22Rv1 (cell line): Measurements from ENCODE around the gene ITPR3.

Source experiments
- H3K27ac ChIP-seq: fragments of 450-650 bp; 2 replicates; pipeline ENCODE4 v1.5.1; 2017
- ZFX ChIP-seq: fragments of 450-650 bp; IDR thresholded peaks from 2 replicates; pipeline ENCODE4 v1.6.1; 2017; ENCODE audit warnings: antibody characterized with exemption, borderline replicate concordance
- TF ChIP-seq, protein P1 (sequence below): fragments of 450-650 bp; IDR thresholded peaks from 2 replicates; pipeline ENCODE4 v1.5.1; 2017; ENCODE audit warnings: mild to moderate bottlenecking

Gene ITPR3

DNA sequence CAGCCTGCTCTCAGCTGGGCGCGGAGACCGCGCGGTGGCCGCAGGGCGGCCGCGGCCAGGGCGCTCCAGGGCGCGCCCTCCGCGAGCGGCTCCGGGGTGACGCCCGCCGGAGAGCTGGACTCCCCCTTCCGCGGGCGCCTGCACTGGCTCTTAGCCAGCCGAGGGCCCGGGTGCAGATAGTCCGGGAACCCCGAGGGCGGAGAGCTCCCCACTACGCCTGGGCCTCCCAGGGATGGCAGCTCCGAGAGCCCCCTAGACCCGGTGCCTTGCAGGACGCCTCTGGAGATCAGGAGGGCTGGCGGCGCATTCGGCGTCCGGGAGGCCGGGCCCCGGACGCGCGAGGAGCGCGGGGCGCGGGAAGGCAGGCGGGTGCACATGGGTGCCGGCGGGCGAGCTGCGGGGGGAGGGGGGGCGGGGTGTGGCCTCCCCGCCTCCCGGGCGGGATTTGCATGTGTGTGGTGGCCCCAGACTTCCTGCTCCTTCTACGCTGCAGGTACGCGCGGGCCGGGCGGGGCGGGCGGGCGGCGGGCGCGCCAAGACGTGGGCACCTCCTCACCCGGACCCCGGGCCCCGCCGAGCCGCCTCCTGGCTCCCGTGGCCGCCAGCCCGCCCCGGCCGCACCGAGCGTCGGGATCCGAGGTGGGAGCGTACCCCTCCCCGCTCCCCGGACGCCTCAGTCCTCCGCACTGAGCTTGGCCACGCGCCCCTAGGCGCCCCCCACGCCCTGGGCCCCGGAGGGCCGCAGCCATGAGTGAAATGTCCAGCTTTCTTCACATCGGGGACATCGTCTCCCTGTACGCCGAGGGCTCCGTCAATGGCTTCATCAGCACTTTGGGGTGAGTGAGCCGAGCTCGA is at the start of gene ITPR3:
ITPR3 (plus strand) TSS at position 467 of the 855 bp plus-strand sequence; CDS start at position 748, 281 bp downstream.
- TF ChIP-seq ZFX, result no peak
- TF ChIP-seq, protein P1, sequence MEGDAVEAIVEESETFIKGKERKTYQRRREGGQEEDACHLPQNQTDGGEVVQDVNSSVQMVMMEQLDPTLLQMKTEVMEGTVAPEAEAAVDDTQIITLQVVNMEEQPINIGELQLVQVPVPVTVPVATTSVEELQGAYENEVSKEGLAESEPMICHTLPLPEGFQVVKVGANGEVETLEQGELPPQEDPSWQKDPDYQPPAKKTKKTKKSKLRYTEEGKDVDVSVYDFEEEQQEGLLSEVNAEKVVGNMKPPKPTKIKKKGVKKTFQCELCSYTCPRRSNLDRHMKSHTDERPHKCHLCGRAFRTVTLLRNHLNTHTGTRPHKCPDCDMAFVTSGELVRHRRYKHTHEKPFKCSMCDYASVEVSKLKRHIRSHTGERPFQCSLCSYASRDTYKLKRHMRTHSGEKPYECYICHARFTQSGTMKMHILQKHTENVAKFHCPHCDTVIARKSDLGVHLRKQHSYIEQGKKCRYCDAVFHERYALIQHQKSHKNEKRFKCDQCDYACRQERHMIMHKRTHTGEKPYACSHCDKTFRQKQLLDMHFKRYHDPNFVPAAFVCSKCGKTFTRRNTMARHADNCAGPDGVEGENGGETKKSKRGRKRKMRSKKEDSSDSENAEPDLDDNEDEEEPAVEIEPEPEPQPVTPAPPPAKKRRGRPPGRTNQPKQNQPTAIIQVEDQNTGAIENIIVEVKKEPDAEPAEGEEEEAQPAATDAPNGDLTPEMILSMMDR, result no peak
- H3K27ac ChIP-seq, result peak within 1 kb of the TSS; percentile 71

DNA sequence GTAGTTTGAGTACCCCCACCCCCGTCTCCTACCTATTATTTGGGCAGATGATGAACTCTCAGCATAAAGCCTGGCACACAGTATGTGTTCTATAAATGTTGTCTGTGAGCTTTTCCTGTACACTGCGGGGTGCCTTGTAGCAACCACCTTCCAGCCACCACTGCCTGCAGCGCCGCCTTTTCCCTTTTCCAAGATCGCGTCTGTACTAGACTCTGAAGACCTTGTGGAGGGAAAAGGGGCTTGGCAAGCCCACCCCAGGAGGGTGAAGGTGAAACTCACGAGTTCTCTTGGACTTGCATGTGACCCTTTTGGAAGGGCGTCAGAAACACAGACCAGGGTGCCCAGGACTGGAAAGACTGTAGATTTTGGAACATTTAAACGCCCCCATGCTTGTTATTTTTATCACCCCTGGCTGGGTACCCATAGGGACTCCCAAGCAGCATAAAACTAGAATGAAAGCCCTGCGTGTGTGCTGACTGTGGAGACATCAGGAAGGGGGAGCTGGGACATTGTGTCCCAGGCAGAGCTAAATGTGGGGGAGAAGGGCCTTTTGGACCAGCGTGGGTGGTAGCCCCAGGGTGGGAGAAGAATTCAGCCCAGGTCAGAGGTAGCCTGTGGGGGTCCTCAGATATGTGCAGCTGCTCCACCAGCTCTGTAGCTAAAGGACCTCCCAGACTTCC is 49.3 kb upstream of the ITPR3 start:
- no peak for TF ChIP-seq ZFX
- TF ChIP-seq, protein P1, result no peak
- peak overlapping the region; percentile 49 for H3K27ac ChIP-seq

DNA sequence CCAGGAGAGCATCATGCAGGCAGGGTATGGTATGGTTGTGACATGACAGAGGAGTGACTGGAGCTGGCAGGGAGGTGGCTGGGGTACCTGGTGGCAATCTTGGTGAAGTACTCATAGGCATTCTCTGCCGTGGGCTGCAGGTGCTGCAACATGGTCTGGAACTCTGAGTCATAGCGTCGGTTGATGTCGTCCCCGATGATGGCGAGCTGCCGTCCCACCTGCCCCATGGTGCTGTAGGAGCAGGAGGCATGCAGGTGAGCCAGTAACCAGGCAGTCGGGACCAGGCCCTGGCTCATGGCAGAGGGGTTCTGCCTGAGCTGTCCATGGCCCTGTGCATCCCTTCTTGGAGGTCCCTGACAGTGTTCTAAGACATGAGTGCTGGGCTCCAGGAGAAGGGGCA is 45.9 kb upstream of the ITPR3 start:
- H3K27ac ChIP-seq, result no peak overlapping the region
- TF ChIP-seq ZFX, result no peak
- TF ChIP-seq, protein P1, result no peak

DNA sequence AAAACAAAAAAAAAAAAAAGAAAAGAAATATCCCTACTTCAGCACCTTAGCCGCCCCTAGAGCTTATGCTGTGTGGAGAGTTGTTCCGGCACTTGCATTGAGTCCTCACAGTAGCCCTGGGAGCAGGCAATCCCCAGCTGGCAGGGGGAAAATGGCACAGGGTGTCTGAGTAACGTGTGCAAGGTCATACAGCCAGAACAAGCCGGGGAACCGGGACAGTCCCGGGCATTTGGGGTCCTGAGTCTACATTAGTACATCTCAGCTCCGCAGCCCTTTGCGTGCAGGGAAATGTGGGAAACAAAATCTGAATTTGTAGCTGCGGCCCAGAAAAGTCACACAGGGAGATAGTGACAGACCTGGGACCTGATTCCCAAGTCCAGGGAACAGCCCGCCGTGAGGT is 44.5 kb upstream of the ITPR3 start:
- TF ChIP-seq ZFX, result no peak
- peak overlapping the region; percentile 76 for H3K27ac ChIP-seq

DNA sequence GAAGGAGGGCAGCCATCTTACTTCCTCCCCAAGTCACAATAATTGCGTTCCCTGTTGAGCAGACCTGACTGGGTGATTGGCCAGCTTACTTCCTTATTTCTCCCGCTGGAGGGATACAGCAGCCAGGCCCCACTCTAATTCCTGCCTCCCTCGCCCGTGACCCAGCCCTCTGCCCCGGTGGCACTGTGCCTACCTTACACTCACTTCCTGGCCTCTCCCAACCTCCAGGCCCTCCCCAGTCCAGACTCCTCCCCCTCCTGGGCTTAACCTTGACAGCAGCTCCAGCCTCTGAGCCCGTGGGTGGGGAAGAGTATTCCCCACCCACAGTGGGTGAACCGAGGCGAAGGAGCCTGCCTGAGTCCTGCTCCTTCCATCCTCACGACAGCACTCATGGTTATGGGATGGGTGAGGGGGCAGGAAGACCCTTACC is 44.0 kb upstream of the ITPR3 start:
- H3K27ac ChIP-seq, result peak overlapping the region; percentile 76

DNA sequence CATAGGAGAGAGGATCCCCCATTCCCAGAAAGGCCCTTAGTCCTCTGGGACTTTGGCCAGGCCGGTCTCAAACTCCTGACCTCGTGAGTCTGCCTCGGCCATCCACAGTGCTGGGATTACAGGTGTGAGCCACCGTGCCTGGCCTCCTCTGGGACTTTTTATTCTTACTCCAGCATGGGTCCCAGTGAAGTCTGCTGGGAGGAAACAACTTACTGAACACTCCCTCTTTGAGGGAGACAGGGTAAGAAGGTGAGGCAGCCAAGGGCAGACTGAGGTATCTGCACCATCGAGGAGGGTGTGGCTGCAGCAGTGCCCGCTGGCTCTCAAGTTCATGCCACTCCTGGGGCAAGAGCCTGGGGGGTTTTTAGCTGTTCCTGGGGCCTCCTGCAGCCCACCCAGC is 43.4 kb upstream of the ITPR3 start:
- H3K27ac ChIP-seq, result peak overlapping the region; percentile 76
- TF ChIP-seq, protein P1, result no peak
- no peak for TF ChIP-seq ZFX

More for the DNA sequence above, 44.0 kb upstream of the ITPR3 start:
- TF ChIP-seq, protein P1, result no peak
- TF ChIP-seq ZFX, result no peak

DNA sequence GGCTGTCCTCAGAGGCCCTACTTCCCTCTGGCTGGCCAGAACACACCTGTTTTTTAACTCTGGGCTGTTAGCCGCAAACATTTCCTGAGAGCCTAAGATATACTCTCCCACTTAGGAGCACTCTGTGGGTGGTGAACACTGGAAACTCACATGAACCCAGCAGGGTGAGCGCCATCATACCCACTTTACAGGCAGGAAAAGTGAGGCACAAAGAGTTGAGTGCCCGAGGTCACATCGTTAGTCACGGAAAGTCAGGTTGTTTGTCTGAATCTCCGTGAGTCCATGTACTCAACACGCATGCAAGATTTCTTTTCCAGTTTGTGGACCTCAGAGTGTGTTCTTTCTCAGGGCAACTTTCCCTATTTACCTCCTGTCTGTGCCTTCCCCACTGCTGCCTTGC is 43.0 kb upstream of the ITPR3 start:
- H3K27ac ChIP-seq, result peak overlapping the region; percentile 76
- no peak for TF ChIP-seq ZFX
- TF ChIP-seq, protein P1, result no peak
